Astrocyte (in vitro differentiated cells and primary cell): Measurements from ENCODE around the gene GJC1.

Experiments used
- CTCF ChIP-seq: IDR thresholded peaks from 2 replicates; pipeline ENCODE4 v1.5.1; 2011; ENCODE audit warnings: low read depth, mild to moderate bottlenecking, inconsistent platforms, low read length, moderate library complexity; ENCODE audit not compliant: insufficient read depth
- EZH2 ChIP-seq: IDR thresholded peaks from 2 replicates; pipeline ENCODE4 v1.6.1; 2012; ENCODE audit warnings: mild to moderate bottlenecking, low read length, inconsistent platforms; ENCODE audit not compliant: insufficient read depth

GRCh38 chr17:44837196-44837595 is 7.1 kb upstream of the GJC1 start:
- TF ChIP-seq CTCF: no peak
- TF ChIP-seq EZH2: no peak
